Sigmoid colon (tissue), 3 donors: ENCODE data around the gene DISP2.

Experiments used
- CTCF ChIP-seq, 4 experiments: fragments of 450-650 bp in 3 of 4; fragments of 200-600 bp in 1 of 4; IDR thresholded peaks; one replicate each; pipeline ENCODE4 v1.5.1; 2016 to 2019; ENCODE audit warnings: antibody characterized with exemption in 4 of 4, mild to moderate bottlenecking in 3 of 4, moderate library complexity in 2 of 4
- POLR2A ChIP-seq, 2 donors: fragments of 450-650 bp; IDR thresholded peaks; one replicate each; pipeline ENCODE4 v1.6.1; 2016; ENCODE audit warnings: antibody characterized with exemption in 2 of 2, mild to moderate bottlenecking in 2 of 2, moderate library complexity in 2 of 2

GRCh38 chr15:40333922-40334492 is 24.0 kb upstream of the DISP2 start:
- TF ChIP-seq CTCF (IDR thresholded peaks at IDR 0.05) (no peak), POLR2A (IDR thresholded peaks at IDR 0.05) (no peak)
